VCaP (cell line): ENCODE results near the gene NFASC.

Experiments used
- H3K27ac ChIP-seq: fragments of 450-650 bp; 2 replicates; pipeline ENCODE4 v1.5.1; 2017
- CTCF ChIP-seq: fragments of 450-650 bp; conservative IDR thresholded peaks from 2 replicates; pipeline ENCODE4 v1.5.1; 2017; ENCODE audit warnings: mild to moderate bottlenecking, moderate library complexity

NFASC gene

GRCh38 chr1:205038132-205038786 lies 167.6 kb downstream of the NFASC start:
- H3K27ac ChIP-seq, result no peak overlapping the region
- TF ChIP-seq CTCF, result no peak

GRCh38 chr1:205041001-205041715 lies 170.5 kb downstream of the NFASC start:
- H3K27ac ChIP-seq, result no peak overlapping the region
- TF ChIP-seq CTCF, result no peak

- H3K27ac ChIP-seq, result no peak overlapping the region
- TF ChIP-seq CTCF, result no peak
Measured at GRCh38 chr1:205041998-205042910, 171.6 kb downstream of the NFASC start.

GRCh38 chr1:205042911-205043806 lies 172.5 kb downstream of the NFASC start, which contains the start of gene CNTN2:
TSS of gene CNTN2 (plus strand) at chr1:205043212. CDS start at chr1:205053186, 9,974 bp downstream.
- no peak within 1 kb of the TSS for H3K27ac ChIP-seq
- no peak for TF ChIP-seq CTCF

GRCh38 chr1:205043866-205044265 lies 173.2 kb downstream of the NFASC start:
- no peak overlapping the region for H3K27ac ChIP-seq
- no peak for TF ChIP-seq CTCF

GRCh38 chr1:205044741-205045140 lies 174.1 kb downstream of the NFASC start:
- H3K27ac ChIP-seq, result no peak overlapping the region
- no peak for TF ChIP-seq CTCF
